ENCODE measurements around the gene SEPTIN6.

GRCh38 chrX:119734897-119735339 is 42.0 kb upstream of the SEPTIN6 start:
- no peak for TF ChIP-seq EP300 (IDR thresholded peaks at IDR 0.05; ENCODE audit: low read depth in 2 of 2, low read length in 2 of 2)
- no peak for TF ChIP-seq EP300 (CRISPR knock-in tag; IDR thresholded peaks at IDR 0.05; ENCODE audit: borderline replicate concordance)
- TF ChIP-seq EEA1 (CRISPR knock-in tag; IDR thresholded peaks at IDR 0.05; ENCODE audit: borderline replicate concordance), result no peak
- TF ChIP-seq ZNF510 (CRISPR knock-in tag; IDR thresholded peaks at IDR 0.05; ENCODE audit: low read depth), result no peak
- no peak for TF ChIP-seq PBX3 (CRISPR knock-in tag; IDR thresholded peaks at IDR 0.05; ENCODE audit: borderline replicate concordance)
- TF ChIP-seq MYC (CRISPR knock-in tag; IDR thresholded peaks at IDR 0.05; ENCODE audit: borderline replicate concordance), result no peak
- no peak for TF ChIP-seq FOSL1 (CRISPR knock-in tag; IDR thresholded peaks at IDR 0.05; ENCODE audit: borderline replicate concordance)
- no peak for TF ChIP-seq ZBTB14 (CRISPR knock-in tag; IDR thresholded peaks at IDR 0.05)
- no peak for TF ChIP-seq CTCF (CRISPR knock-in tag; IDR thresholded peaks at IDR 0.05)
- TF ChIP-seq ZNF768 (CRISPR knock-in tag; IDR thresholded peaks at IDR 0.05), result no peak
- TF ChIP-seq SMAD9 (CRISPR knock-in tag; IDR thresholded peaks at IDR 0.05), result no peak
- TF ChIP-seq MLLT10 (CRISPR knock-in tag; IDR thresholded peaks at IDR 0.05), result no peak
- no peak for TF ChIP-seq NFYB (CRISPR knock-in tag; IDR thresholded peaks at IDR 0.05)
- no peak for TF ChIP-seq ZNF24 (IDR thresholded peaks at IDR 0.05)

Data from HepG2 (cell line).